Neutrophil (primary cell): ENCODE data around the gene SURF2.
A peak's percentile ranks its signal among the peaks of the same experiment; 100 is the strongest.
"Not testable (repeated sequence)": the region's sequence is repeated elsewhere in the genome, so short reads cannot be mapped to it uniquely, and the experiment has no call there.

Source experiments
- H3K27ac ChIP-seq: fragments of 200-600 bp; sonication (generic); 2 replicates; pipeline ENCODE4 v1.5.1; 2016; ENCODE audit warnings: mild to moderate bottlenecking, moderate library complexity
- H3K27me3 ChIP-seq: fragments of 200-600 bp; sonication (generic); 2 replicates; pipeline ENCODE4 v1.6.0; 2016; ENCODE audit warnings: mild to moderate bottlenecking
- H3K36me3 ChIP-seq: fragments of 200-600 bp; sonication (generic); 2 replicates; pipeline ENCODE4 v1.5.1; 2017
- H3K4me1 ChIP-seq, 2 experiments: fragments of 200-600 bp in 1 of 2; sonication (generic) in 1 of 2; 1 replicate in 1 of 2; 2 replicates in 1 of 2; pipeline versions ENCODE4 v1.5.1 to v1.6.1; 2013 to 2016; ENCODE audit warnings: low read depth in 1 of 2, low read length in 1 of 2, mild to moderate bottlenecking in 1 of 2, moderate library complexity in 1 of 2; ENCODE audit not compliant: control insufficient read depth in 1 of 2, insufficient read depth in 1 of 2
- H3K4me3 ChIP-seq, 2 experiments: fragments of 200-600 bp in 1 of 2; sonication (generic) in 1 of 2; 1 replicate in 1 of 2; 2 replicates in 1 of 2; pipeline ENCODE4 v1.5.1; 2013 to 2016; ENCODE audit warnings: low read depth in 1 of 2, low read length in 1 of 2, mild to moderate bottlenecking in 1 of 2, moderate library complexity in 1 of 2
- H3K9me3 ChIP-seq: fragments of 200-600 bp; sonication (generic); 2 replicates; pipeline ENCODE4 v1.5.1; 2016
- TF ChIP-seq, protein P1 (sequence below): fragments of 200-600 bp; sonication (generic); IDR thresholded peaks from 2 replicates; pipeline ENCODE4 v1.5.1; 2016; ENCODE audit warnings: antibody characterized with exemption

SURF2 gene

DNA sequence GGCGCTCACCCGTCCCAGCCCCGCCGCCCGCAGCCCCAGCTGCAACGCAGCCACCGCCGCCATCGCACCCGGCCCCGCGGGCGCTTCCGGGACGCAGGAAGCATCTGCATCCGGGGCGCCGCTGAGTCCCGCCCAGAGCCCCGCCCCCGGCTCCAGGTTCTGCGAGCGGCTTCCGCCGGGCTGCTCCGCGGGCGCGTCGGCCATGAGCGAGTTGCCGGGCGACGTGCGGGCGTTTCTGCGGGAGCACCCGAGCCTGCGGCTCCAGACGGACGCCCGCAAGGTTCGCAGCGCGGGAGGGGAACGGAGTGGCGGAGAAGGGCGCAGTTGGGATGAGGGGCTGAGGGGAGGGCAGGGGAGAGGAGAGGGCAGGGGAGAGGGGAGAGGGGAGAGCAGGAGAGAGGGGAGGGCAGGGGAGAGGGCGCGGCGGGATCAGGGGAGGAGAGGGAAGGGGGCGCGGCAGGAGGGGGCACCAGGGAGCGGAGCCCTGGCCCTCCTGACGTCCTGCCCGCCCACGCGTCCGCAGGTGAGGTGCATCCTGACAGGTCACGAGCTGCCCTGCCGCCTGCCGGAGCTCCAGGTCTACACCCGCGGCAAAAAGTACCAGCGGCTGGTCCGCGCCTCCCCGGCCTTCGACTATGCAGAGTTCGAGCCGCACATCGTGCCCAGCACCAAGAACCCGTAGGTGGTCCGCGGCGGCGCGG lies at the start of gene SURF2, which contains the start of gene SURF1:
TSS of gene SURF2 (plus strand) at position 160 of the 701 bp plus-strand sequence. CDS start at position 203, 43 bp downstream.
TSS of gene SURF1 (minus strand) at position 97 of the 701 bp plus-strand sequence. CDS start at position 63, 34 bp downstream.
- Histone ChIP-seq H3K36me3 (peaks cover 47% of the 10 kb centered on the region), H3K4me1 (peaks cover 24 to 30% of the 10 kb centered on the region in 2 experiments)
- TF ChIP-seq, protein P1, sequence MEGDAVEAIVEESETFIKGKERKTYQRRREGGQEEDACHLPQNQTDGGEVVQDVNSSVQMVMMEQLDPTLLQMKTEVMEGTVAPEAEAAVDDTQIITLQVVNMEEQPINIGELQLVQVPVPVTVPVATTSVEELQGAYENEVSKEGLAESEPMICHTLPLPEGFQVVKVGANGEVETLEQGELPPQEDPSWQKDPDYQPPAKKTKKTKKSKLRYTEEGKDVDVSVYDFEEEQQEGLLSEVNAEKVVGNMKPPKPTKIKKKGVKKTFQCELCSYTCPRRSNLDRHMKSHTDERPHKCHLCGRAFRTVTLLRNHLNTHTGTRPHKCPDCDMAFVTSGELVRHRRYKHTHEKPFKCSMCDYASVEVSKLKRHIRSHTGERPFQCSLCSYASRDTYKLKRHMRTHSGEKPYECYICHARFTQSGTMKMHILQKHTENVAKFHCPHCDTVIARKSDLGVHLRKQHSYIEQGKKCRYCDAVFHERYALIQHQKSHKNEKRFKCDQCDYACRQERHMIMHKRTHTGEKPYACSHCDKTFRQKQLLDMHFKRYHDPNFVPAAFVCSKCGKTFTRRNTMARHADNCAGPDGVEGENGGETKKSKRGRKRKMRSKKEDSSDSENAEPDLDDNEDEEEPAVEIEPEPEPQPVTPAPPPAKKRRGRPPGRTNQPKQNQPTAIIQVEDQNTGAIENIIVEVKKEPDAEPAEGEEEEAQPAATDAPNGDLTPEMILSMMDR, result no peak

DNA sequence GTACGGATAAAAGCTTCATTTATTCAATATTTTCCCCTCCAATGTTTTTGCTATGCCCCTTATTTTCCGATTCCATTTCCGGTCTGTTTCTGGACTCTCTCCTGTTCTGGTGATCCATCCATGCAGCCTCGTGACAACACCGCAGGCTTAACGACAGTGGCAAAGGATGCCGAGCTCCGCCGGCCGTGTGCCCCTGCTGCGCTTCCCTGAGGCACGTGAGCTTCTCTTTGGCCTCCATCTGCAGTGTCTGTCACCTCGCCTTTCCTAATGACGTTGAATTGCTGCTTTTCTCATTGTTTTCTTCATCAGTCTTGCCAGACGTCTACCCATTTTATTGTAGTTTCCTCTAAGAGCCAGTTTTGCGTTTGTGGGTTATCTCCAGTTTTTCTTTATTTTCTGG lies 49.0 kb upstream of the SURF2 start:
- Histone ChIP-seq H3K4me1 (no peaks in the 10 kb centered on the region), H3K36me3 (no peaks in the 10 kb centered on the region), H3K4me3 (no peak overlapping the region), H3K27me3 (no peaks in the 10 kb centered on the region), H3K9me3 (no peaks in the 10 kb centered on the region), H3K27ac (no peak overlapping the region)
- TF ChIP-seq, protein P1, result no peak

More for the DNA sequence above, at the start of gene SURF2, which contains the start of gene SURF1:
- H3K27me3 ChIP-seq, result no peaks in the 10 kb centered on the region
- H3K27ac ChIP-seq, result peak within 1 kb of the TSS; percentile 84
- no peaks in the 10 kb centered on the region for H3K9me3 ChIP-seq
- peak within 1 kb of the TSS; percentile 79 to 82 for H3K4me3 ChIP-seq

DNA sequence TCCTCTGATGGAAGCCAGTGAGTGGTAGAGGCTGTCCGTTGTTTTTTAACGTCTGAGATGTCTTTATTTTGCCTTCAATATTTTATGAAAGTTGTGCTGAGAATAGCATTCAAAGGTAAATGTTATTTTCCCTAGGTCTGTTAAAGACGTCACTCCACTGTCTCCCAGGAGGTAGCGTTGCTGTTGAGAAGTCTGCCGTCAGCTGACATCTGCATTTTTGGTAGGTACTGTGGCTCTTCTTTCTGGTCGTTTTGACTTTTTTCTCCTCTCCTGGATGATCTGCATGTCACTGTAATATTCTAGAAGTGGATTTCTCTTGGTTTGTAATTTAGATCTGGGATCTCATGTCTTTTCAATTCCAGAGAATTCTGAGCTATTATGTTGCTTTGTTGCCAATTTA lies 46.7 kb upstream of the SURF2 start:
- Histone ChIP-seq H3K27ac (no peak overlapping the region), H3K36me3 (no peaks in the 10 kb centered on the region), H3K4me1 (no peaks in the 10 kb centered on the region), H3K27me3 (no peaks in the 10 kb centered on the region), H3K4me3 (no peak overlapping the region), H3K9me3 (no peaks in the 10 kb centered on the region)
- TF ChIP-seq, protein P1, result no peak

DNA sequence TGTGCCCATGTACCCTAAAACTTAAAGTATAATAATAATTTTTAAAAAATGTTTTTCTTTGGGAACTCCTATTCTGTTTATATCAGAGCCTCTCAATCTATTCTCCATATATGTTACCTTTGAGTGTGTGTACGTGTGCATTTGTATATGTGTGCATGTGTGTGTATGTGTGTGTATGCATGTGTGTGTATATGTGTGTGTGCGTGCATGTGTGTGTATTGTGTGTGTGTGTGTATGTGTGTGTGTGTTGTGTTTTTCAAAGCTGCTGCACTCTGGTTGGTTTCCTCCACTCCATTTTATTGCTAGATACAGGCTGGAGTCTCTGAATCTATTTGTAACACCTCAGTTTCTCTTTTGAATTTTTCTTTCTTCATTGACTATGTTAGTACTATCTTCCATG lies 40.4 kb upstream of the SURF2 start:
- Histone ChIP-seq H3K27ac (no peak overlapping the region), H3K27me3 (no peaks in the 10 kb centered on the region), H3K4me1 (no peaks in the 10 kb centered on the region), H3K9me3 (no peaks in the 10 kb centered on the region), H3K36me3 (no peaks in the 10 kb centered on the region), H3K4me3 (no peak overlapping the region)
- TF ChIP-seq, protein P1, result no peak

DNA sequence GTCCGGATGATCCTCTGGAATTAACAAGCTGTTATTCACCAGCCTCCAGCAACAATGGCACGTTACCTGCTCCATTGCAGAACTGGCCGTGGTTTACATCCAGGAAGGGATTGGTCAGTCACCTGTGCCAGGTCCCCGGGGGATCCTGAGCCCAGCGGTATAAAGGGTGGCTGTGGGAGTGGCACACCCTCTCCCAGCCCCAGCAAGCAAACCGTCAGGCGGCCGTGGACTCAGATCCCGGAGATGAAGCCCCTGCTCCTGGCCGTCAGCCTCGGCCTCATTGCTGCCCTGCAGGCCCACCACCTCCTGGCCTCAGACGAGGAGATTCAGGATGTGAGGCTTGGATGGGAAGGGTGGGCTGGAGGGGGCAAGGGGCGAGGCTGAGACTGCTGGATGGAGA lies 38.8 kb upstream of the SURF2 start:
- not testable (repeated sequence) for H3K27me3 ChIP-seq, H3K36me3 ChIP-seq, H3K4me3 ChIP-seq, H3K4me1 ChIP-seq, H3K9me3 ChIP-seq, H3K27ac ChIP-seq

DNA sequence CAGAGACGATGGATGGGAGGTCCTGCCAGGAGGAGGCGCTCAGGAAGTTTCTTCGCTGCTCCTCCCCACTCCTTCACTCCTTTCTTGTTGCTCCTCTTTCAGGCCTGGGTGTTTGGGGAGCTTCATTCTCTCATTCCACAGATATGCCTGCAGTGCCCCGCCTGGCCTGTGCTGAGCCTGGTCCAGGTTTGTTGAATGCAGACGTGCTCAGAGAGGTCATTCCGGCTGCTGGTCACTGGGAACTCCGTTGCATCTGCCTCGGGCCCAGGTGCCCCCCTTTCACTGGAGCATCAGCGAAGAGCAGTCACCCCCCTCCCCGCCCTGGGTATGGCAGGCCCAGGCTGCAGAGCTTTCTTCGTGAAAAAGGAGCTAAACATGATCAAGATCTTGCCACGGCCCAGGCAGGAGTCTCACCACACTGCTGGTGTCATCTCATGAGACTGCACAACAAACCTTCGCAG lies 35.9 kb upstream of the SURF2 start:
- H3K9me3 ChIP-seq, result no peaks in the 10 kb centered on the region
- no peak overlapping the region for H3K4me3 ChIP-seq
- TF ChIP-seq, protein P1, result no peak
- H3K27me3 ChIP-seq, result peaks cover 12% of the 10 kb centered on the region
- H3K4me1 ChIP-seq, result no peaks in the 10 kb centered on the region
- H3K27ac ChIP-seq, result no peak overlapping the region
- no peaks in the 10 kb centered on the region for H3K36me3 ChIP-seq
